Adrenal gland (tissue), 5 donors: ENCODE measurements around the gene NKIRAS2.

Experiments
- POLR2A ChIP-seq, 2 donors: fragments of 450-650 bp; IDR thresholded peaks; one replicate each; pipeline ENCODE4 v1.6.1; 2017; ENCODE audit warnings: antibody characterized with exemption in 2 of 2, mild to moderate bottlenecking in 2 of 2, moderate library complexity in 1 of 2
- TF ChIP-seq, protein P1 (sequence below), 6 experiments: fragments of 450-650 bp in 4 of 6; fragments of 200-600 bp in 2 of 6; sonication (generic) in 1 of 6; IDR thresholded peaks; 1 replicate in 5 of 6; 2 replicates in 1 of 6; pipeline versions ENCODE4 v1.5.1 to v1.8.0; 2016 to 2021; ENCODE audit warnings: antibody characterized with exemption in 6 of 6, mild to moderate bottlenecking in 2 of 6, moderate library complexity in 1 of 6
- donor health status: DM: no; HTN: no; CAD: no.

DNA sequence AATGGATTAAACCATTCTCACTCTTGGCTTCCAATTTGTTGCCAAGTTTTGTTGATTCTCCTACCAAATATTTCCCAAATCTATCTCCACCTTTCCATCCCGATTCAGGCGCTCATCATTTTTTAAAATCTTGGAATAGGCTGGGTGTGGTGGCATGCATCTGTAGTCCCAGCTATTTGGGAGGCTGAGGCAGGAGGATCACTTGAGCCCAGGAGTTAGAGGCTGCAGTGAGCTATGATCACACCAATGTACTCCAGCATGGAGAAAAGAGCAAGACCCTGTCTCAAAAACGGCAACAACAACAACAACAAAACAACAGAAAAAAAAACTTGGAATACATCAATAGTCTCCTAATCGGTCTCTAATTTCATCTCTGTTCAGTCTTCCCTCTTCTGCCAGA is 902 bp upstream of the NKIRAS2 start:
- TF ChIP-seq POLR2A (IDR thresholded peaks at IDR 0.05): no peak
- TF ChIP-seq, protein P1, sequence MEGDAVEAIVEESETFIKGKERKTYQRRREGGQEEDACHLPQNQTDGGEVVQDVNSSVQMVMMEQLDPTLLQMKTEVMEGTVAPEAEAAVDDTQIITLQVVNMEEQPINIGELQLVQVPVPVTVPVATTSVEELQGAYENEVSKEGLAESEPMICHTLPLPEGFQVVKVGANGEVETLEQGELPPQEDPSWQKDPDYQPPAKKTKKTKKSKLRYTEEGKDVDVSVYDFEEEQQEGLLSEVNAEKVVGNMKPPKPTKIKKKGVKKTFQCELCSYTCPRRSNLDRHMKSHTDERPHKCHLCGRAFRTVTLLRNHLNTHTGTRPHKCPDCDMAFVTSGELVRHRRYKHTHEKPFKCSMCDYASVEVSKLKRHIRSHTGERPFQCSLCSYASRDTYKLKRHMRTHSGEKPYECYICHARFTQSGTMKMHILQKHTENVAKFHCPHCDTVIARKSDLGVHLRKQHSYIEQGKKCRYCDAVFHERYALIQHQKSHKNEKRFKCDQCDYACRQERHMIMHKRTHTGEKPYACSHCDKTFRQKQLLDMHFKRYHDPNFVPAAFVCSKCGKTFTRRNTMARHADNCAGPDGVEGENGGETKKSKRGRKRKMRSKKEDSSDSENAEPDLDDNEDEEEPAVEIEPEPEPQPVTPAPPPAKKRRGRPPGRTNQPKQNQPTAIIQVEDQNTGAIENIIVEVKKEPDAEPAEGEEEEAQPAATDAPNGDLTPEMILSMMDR (IDR thresholded peaks at IDR 0.05): no peak
